VCaP (cell line): Measurements from ENCODE around the gene GEMIN5.

Experiments
- H3K27ac ChIP-seq: fragments of 450-650 bp; 2 replicates; pipeline ENCODE4 v1.5.1; 2017
- CTCF ChIP-seq: fragments of 450-650 bp; conservative IDR thresholded peaks from 2 replicates; pipeline ENCODE4 v1.5.1; 2017; ENCODE audit warnings: mild to moderate bottlenecking, moderate library complexity

The GEMIN5 gene

GRCh38 chr5:154956712-154957111 is 18.7 kb upstream of the GEMIN5 start:
- H3K27ac ChIP-seq = no peak overlapping the region
- TF ChIP-seq CTCF = no peak

GRCh38 chr5:154949781-154950180 is 11.8 kb upstream of the GEMIN5 start:
- no peak overlapping the region for H3K27ac ChIP-seq
- no peak for TF ChIP-seq CTCF

GRCh38 chr5:154948313-154948712 is 10.3 kb upstream of the GEMIN5 start:
- no peak overlapping the region for H3K27ac ChIP-seq
- TF ChIP-seq CTCF = no peak

- H3K27ac ChIP-seq = no peak overlapping the region
- no peak for TF ChIP-seq CTCF
Observed at GRCh38 chr5:154947778-154948177, 9.8 kb upstream of the GEMIN5 start.

- H3K27ac ChIP-seq = no peak overlapping the region
- TF ChIP-seq CTCF = peak; percentile 74
Observed at GRCh38 chr5:154945695-154946301, 7.8 kb upstream of the GEMIN5 start.

- no peak overlapping the region for H3K27ac ChIP-seq
- TF ChIP-seq CTCF = no peak
Observed at GRCh38 chr5:154944716-154945115, 6.7 kb upstream of the GEMIN5 start.

GRCh38 chr5:154943527-154943926 is 5.5 kb upstream of the GEMIN5 start:
- no peak for TF ChIP-seq CTCF
- no peak overlapping the region for H3K27ac ChIP-seq
